WI38 (cell line): Measurements from ENCODE around the gene CCSER2.

Source experiments
- H3K4me3 ChIP-seq: 2 replicates; pipeline ENCODE4 v1.5.1; 2011; ENCODE audit warnings: low read depth, mild to moderate bottlenecking, control low read depth, low read length
- CTCF ChIP-seq: IDR thresholded peaks from 2 replicates; pipeline ENCODE4 v1.5.1; 2012; ENCODE audit warnings: low read depth, mild to moderate bottlenecking, control low read depth, low read length

The CCSER2 gene

GRCh38 chr10:84395581-84395980 lies 67.2 kb downstream of the CCSER2 start:
- H3K4me3 ChIP-seq: no peak overlapping the region
- no peak for TF ChIP-seq CTCF

GRCh38 chr10:84397735-84398144 lies 69.4 kb downstream of the CCSER2 start:
- no peak for TF ChIP-seq CTCF

GRCh38 chr10:84398696-84399095 lies 70.3 kb downstream of the CCSER2 start:
- TF ChIP-seq CTCF: no peak
- no peak overlapping the region for H3K4me3 ChIP-seq

More at GRCh38 chr10:84397735-84398144, 69.4 kb downstream of the CCSER2 start:
- H3K4me3 ChIP-seq: no peak overlapping the region

GRCh38 chr10:84401854-84402611 lies 73.6 kb downstream of the CCSER2 start:
- no peak overlapping the region for H3K4me3 ChIP-seq
- no peak for TF ChIP-seq CTCF

GRCh38 chr10:84404783-84405182 lies 76.4 kb downstream of the CCSER2 start:
- H3K4me3 ChIP-seq: no peak overlapping the region
- TF ChIP-seq CTCF: no peak

GRCh38 chr10:84405662-84406061 lies 77.3 kb downstream of the CCSER2 start:
- TF ChIP-seq CTCF: no peak
- H3K4me3 ChIP-seq: no peak overlapping the region

- H3K4me3 ChIP-seq: no peak overlapping the region
- TF ChIP-seq CTCF: no peak
Observed at GRCh38 chr10:84406561-84406960, 78.2 kb downstream of the CCSER2 start.
